ENCODE data around the gene POLR1A.

POLR1A gene

DNA sequence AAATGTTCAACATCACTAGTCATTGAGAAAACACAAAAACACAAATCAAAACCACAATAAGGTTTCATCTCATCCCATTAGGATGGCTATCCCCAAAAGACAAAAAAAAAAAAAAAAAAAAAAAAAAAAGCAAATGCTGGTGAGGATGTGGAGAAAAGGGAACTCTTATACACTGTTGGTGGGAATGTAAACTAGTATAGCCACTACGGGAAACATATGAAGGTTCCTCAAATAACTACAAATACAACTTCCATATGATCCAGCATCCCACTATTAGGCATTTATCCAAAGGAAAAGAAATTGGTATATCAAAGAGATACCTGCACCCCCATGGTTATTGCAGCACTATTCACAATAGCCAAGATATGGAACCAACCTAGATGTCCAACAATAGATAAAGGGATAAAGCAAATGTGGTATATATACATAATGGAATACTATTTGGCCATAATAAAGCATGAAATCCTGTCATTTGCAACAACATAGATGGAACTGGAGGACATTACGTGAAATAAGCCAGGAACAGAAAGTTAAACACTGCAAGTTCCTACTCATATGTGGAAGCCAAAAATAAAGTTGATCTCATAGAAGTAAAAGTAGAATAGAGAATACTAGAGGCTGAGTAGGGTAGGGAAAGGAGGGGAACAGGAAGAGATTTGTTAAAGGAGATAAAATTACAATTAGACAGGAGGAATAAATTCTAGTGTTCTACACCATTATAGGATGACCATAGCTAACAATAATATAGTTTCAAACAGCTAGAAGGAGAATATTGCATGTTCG lies 8.4 kb downstream of the POLR1A start:
- DNase-seq = no peak

DNA sequence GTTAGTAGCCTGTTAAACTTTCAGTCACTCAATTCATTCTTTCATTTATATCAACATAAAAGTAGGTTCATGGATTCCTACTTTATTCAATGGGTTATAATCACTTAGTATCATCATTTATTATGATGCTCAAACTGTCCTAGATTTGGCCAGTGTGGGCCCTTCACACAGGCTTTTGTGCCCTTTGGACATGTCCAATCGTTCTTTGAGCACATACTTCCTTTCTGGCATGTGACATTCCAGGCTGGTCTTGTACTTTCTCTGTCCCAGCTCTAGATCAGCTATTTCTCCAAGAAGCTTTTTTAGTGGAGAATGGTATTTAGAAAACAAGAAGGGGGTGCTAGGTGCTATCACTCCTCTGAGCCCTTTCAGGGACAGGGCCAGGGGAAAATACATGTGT lies 11.5 kb downstream of the POLR1A start:
- no peak for DNase-seq

DNA sequence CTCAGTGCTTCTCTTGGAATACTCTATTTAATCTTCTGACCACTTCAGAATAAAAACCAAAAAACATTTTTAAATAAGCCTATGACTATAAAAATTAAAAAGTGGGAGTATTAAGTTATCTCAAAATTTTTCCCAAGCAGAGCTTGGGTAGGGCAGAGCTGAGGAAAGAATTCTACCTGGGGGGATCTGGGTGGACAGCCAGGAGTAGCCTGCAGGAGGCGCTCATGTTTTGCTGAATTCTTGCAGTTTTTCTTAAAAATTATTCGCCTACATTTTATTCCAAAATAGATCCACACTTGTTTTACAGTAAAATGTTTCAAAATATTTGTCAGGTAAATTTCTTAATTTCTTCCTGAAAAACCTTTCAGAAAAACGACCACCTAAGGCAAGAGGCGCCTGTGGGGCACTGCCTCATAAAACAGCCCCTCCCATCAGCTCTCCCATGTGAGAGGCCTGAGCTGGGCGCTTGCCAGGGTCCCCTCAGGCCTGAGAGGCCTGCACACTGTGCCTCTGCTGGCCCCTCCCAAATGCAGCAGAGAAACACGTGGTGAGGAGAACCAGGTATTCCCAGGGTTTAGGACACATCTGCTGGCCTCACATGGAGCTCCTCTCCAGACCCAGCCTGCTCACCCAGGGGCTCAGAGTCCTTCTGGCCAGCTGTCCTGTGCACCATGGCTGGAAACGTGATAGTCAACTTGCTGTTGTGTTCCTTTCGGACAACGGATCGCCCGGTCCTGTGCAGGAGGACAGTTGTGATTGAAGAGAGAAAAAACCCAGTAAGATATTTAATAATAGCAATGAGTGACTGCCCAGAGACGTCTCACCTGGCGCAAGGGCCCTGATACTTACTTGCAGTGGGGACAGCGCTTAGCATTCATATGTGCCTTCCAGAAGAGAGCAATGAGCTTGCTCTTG lies 17.5 kb downstream of the POLR1A start:
- DNase-seq = no peak

DNA sequence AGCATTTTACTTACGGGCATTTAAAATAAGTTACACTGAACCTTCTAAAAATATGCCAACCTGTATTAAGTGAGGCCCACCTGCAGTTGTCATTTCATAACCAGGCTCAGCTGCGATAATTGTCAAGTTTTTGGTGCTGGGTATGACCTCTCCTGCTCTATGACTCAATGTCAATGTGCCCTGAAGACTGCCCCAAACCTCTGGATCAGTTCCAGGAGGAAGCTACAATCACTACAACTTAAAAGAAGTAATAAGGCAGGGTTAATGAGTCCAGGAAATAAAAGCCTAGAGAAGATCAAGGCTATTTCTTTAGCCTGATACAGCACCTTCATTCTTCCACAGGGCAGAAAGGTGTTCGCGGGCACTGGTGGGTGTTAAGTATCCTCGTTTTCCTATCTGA lies 22.9 kb downstream of the POLR1A start:
- DNase-seq = no peak

DNA sequence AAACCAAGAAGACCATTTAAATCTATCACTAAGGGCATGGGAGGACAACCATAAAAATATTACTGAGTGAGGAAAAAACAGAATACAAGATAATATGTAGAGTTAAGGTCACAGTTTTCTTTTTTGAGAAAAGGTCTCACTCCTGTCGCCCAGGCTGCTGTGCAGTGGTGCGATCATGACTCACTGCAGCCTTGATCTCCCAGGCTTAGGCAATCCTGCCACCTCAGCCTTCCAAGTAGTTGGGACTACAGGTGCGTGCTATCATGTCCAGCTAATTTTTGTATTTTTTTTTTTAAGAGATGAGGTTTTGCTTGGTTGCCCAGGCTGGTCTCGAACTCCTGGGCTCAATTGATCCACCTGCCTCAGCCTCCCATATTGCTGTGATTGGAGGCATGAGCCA lies 24.0 kb downstream of the POLR1A start:
- no peak for DNase-seq

DNA sequence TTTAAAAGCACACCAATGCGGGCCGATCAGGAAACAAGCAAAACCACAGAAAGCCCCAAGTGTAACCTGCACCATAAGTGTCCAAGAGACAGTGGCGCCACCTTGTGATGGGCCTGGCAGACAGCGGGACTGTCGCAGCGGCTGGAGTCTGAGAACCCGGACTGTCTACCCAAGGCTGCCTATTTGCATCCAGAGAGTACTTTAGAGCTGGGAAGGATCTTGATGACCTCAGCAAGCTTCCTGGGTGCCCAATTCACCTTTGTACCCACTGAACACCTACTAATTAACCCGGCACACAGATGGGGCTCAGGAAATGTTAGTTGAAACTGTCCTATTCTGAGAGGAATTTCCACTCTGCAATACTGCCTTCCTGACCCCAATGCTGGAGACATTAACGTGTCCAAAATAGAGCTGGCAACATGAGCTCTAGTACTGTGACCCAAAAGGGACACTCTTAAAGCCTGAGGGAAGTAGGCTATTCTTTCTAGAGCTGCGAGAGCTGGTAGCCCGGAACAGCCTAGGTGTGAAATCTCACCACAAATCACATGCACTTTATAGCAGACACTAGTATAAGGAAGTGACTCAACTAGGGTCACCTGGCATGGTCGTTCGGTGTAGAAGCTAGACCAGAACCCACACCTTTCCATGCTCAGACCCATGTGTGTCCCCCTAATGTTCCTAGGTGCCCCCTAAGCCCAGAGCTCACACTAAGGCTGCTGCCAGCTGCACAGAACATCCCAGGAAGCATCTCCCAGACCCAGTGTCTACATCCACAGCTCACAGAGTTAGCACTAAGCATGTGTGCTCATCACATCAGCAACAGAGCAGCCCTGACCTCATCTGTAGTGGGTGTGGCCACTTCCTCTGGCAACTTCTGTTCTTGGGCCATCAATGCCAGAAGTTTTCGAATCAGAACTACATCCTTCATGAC lies 25.4 kb downstream of the POLR1A start:
- peak in 51 of 58 donors; percentile 13 to 76 (median 50) for DNase-seq

DNA sequence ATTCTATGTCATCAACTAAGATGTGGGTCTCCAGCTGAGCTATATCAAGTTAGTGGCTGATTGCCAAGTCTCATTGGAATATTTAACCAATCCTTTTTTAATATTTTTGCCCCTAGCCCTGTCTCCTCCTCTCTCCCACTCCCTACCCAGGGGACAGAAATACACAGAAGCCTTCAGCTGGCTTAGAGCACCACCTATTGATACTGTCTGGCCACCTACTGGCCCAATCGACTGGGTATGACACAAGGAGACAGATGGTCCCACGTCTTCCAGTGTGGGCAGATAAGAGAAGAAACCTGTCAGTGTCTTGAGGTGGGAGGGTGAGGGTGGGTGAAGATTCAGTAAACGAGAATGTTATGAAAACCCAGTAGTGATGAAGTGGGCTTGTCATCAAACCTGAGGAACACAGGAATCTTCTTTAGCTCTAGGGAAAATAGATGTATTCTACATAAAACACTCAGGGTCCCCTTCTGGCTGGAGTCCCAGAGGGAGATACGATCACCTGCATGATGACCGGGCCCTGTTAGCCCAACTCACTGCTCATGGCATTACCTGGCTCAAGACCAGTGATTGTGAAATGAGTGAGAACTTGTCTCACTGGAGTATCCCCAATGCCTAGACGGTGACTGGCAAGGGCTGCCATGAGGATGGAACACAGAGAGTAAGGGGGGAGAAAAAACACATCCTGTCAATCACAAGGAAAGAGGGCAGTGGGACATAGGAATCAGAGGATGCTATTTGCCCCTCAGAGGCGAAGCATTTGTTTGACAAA lies 26.7 kb downstream of the POLR1A start:
- DNase-seq = peak in 49 of 58 donors; percentile 8 to 86 (median 47)

DNA sequence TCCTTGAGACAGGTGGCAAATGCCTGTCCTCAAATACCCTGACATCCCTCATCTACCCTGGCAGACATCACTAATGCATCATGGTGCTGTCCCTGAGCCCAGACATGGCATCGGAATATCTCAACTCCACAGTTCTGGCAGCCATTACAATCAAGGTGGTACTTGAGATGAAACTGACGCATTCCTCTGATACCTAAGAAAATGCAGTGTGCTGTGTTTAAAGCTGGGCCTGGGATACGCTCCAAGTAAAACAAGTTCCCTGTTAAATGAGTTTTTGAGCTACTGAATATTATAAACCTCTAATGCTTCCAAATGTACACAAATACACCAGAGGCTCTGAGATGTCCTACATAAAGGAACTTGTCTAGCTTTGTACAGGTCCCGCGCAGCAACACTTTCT lies 29.8 kb downstream of the POLR1A start:
- no peak for DNase-seq

DNA sequence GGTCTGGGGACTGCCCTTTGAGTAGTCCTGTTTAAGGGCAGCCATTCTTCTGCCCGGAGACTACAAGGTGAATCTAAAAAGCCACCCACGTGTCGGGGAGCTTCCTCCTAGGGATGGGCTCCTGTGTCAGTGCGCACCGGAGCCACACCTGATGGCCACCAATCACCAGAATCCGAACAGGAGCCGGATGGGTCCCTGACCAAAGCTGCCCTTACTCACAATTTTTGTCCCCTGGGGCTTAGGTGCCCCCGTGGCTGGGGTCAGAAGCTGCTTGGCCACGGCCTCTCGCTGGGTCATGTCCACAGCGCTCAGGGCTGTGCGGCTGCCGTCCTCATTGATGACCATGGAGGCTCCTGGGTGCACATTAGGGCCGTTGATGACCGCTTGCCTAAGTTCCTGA lies 30.9 kb downstream of the POLR1A start:
- DNase-seq = no peak

DNA sequence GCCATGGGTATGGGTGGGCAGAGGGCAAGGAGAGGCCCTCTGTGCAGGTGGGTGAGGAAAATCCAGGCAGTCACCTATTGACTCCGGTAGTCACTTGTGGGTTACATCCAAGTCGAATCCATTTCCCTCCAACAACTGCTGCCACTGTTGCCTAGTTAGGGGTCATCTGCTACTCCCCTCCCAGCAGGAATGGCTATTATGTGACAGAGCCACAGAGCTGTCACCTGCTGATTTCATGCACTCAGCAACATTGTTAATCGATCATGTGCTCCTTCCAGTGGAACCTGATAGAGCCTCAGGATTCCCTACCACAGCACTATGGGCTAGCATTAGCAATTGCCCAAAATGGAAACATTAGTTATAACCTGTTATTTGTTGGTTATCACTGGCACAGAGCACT lies 31.4 kb downstream of the POLR1A start:
- DNase-seq = no peak

DNA sequence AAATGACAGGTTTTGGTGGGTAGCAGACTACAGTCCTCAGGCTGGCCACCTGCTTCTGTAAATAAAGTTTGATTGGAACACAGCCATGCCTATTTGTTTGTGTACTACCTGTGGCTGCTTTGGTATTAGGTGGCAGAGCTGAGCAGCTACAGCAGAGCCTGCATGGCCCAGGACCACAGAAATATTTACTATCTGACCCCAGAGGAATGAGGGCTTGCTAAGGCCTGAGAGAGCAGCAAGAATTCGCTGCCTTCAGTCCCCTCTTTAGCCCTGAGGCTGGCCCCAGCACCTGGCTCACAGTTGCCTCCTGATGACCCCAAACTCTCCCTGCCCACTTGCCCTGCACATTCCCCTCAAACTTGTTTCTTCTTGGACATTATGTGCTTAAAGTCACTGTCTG lies 32.5 kb downstream of the POLR1A start:
- no peak for DNase-seq

DNA sequence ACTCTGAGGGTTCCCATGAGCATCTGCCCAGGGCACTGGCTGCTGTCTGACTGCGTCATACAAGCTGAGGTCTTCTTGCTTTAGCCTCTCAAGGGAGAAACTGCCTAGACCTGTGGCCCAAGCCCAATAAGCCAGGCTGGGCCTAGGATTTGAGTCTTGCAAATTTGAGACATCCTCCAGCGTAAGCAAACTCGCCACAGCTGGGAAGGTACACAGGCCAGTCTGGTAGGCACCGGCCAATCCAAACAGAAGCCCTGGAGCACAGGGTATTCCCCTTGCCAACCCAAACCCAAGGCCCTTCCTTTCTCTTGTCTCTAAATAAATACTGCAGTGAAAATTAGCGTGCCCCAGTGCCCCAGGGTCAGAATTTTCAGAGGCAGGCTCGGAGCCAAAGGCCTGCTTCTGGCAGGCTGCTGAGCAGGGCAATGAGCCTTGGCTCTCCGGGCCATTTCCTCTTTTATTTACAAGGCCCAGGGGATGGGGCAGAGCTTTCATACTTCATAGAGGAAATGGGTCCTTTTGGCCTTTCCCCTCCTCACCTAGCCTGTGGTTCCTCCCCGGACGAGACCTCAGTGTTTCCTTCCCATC lies 33.3 kb downstream of the POLR1A start:
- DNase-seq = peak in 48 of 58 donors; percentile 15 to 81 (median 52)

DNA sequence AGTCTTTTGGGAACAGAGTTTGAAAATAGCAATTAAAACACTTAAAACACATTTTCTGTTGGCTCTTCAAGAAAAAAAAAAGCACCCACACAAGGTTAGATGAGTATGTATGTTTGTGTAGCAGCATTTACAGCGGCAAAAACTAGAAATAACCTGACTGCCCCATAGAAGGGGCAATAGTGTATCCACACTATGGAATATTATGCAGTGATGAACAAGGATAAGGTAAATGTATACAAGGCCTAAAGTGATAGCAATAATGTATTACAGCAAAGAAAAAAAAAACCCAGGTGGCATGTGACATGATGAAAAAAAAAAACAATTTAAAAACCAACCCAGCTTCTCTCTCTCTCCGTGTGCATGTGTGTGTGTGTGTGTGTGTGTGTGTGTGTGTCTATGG lies 34.8 kb downstream of the POLR1A start:
- no peak for DNase-seq

DNA sequence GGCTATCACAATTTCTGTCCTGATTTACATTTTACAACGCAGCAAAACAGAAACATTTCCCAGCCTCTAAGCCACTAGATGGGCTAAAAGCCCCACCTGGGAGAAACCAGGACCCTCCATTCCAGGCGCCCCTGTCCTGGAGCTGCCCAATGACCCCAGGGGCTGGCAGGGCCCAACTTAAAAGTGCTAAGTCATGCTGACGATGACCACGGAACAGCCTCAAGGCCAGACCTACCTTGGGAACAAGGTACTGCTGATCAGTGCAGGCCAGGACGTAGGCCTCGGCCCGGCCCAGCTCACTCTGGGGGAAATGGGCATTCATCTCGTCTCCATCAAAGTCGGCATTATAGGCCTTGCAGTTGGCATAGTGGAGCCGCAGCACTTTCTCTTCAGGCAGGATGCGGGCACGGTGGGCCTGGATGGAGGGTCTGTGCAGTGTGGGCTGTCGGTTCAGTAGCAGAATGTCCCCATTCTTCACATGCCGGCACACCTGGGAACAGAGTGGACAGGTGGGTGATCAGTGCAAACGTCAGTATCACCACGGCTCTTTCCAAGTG lies 35.8 kb downstream of the POLR1A start:
- no peak for DNase-seq

DNA sequence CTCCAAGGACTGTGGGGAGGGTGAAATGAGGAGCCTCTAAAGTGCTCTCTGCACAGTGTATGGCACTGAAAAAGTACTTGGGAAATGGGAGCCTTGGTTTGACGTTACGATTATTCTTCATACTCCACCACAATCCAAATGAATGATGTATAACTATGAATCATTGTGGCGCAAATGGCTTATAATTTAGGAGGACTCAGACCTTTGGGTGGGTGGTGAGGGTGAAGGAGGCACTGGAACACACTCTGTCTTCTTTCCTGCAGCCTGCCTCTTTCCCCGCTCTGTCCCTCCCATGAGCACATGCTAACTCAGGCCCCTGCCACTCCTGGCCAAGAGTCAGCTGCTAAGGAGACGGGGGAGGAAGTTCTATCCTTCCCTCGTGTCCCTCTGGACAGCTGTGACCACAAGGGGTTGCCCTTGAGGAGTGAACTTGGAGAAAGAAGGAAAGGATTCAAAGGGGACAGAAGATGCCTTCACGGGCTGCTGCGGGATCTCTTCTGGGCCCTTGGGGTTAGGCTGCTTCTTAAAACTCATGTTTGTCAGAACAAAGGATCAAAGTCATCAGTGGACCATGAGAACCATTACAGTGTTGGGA lies 36.5 kb downstream of the POLR1A start:
- no peak for DNase-seq

DNA sequence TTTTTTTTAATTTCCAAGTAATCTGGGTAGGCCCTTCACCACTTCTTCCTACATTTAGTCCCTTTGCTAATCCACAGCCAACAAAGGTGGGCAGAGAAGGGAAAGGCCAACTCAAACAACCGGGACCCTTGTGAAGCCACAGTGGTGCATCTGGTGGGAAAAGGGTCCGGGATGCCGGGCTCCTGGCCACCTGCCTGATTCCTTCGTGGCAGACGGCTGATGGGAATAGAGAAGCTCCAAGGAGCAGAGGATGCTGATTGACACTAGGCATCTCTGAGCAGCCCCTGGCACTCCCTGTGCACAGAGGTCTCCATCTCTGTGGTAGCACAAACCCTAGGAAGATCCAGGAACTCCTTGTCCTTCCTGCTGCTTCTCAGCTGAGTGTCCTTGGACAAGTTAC lies 37.0 kb downstream of the POLR1A start:
- DNase-seq = no peak

DNA sequence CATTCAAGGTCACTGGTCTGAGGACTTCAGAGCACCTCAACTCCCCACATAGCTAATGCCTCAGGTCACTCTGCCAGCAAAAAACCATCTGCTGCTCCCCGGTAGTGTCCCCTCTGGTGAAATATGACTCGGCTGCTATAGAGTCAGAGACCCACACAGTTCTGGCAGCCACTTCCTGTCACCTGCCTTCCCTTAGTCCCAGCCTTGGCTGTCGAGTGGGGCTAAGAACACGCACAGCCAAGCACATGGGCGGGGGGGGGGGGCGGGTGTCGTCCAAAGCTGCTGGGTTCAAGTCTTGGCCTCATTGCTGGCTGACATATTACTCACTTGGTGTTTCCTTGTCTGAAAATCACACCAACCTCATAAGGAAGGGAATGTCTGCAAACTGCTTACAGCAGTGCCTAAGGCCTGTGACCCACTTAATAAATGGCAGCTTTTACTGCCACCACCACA lies 37.5 kb downstream of the POLR1A start:
- no peak for DNase-seq

DNA sequence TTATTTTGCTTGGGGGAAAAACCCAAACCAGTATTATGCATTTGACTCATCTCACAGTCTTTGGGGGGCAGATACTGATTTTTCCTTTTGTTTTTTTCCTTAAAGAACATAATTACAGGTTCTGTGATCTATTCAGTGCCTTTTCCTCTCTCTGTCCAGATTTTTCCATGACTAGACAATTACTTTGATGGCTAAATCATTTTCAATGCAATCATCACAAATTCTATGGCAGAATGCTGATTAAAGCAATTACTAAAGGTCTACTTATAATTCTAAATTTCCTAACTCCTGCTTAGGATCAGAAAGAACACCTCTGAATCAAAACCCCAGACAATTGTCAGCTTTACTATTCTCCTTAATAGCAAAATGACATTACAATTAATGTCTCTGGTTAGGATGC lies 38.8 kb downstream of the POLR1A start:
- DNase-seq = no peak

DNA sequence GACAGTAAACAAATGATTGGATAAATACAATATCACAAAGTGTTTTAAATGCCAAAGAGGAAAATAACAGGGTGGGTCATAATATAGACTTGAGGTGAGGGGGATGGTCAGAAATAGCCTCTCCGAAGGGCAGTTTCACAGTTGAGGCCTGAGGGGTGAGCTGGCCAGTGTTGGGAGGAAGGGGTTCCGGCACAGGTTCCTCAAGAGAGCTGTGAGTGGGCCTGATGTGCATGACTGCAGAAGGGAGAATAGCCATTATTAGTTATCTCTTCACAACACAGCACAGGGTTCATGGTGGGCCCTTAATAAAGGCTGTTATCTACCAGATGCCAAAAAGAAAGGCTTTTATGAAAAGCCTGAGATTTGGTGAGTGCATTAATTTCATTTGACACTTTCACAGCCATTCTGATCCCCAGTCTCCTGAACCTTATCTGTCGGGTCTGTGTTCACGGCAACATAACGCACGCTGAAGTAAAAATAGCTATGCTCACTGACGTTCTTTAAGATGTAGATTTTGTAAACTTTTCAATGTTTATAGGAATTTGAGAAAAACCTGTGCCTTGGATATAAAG lies 39.6 kb downstream of the POLR1A start:
- DNase-seq = no peak
